Measurements from ENCODE around the gene GNL1.

Gene GNL1

DNA sequence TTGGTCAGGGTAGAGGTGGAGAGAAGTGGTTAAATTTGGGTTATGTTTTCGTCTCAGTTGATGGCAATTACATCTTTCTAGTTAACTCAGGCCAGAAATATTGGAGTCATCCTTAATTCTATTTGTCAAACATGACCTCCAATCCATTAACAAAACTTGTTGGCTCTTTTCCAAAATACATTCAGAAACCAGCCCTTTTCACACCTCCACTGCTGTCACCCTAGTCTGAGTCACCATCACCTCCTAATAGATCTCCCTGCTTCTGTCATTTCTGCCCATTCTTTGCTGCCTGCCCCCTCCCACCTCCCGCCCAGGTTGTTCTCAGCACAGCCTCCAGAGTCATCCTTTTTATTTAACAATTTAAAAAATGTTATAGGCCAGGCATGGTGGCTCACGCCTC is 12.0 kb upstream of the GNL1 start:
- DNase-seq (ENCODE audit: low read depth) = no peak

DNA sequence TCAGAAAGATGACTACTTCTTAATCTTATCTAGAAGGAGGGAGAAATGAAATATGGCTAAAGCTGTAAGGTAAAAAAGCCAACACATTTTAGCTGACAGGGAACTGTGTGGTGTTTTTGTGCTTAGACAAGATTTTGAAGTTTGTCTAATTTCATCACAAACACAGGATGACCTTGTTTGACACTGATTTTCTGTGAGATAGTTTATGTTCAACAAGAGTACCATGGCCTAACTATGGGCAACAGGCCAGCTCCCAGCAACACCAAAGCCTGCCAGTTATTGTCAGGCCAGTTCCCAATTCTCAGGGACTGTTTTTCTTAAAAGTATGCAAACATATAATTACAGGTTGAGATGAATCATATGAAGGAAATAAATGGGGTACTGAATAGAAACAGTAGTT is 9.5 kb upstream of the GNL1 start:
- DNase-seq (ENCODE audit: low read depth) = peak; percentile 56

DNA sequence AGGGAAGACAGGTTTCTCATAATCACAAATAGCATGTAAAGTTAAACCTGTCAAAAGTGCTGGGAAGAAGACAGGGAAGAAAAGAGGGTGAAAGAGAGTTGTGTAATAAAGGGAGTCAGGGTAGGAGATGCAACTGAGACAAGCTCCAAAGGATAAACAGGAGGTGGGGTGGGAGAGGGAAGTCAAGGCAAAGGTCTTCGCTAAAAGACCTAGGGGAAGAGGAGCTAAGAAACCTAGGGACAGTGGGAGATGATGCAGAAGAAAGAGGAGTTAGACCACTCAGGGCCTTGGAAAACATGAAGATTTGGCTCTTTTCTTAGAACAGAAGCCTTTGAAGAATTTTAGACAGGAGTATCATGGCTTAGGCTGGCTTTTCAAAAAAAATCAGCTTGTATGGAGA is 7.8 kb upstream of the GNL1 start:
- DNase-seq (ENCODE audit: low read depth) = no peak

DNA sequence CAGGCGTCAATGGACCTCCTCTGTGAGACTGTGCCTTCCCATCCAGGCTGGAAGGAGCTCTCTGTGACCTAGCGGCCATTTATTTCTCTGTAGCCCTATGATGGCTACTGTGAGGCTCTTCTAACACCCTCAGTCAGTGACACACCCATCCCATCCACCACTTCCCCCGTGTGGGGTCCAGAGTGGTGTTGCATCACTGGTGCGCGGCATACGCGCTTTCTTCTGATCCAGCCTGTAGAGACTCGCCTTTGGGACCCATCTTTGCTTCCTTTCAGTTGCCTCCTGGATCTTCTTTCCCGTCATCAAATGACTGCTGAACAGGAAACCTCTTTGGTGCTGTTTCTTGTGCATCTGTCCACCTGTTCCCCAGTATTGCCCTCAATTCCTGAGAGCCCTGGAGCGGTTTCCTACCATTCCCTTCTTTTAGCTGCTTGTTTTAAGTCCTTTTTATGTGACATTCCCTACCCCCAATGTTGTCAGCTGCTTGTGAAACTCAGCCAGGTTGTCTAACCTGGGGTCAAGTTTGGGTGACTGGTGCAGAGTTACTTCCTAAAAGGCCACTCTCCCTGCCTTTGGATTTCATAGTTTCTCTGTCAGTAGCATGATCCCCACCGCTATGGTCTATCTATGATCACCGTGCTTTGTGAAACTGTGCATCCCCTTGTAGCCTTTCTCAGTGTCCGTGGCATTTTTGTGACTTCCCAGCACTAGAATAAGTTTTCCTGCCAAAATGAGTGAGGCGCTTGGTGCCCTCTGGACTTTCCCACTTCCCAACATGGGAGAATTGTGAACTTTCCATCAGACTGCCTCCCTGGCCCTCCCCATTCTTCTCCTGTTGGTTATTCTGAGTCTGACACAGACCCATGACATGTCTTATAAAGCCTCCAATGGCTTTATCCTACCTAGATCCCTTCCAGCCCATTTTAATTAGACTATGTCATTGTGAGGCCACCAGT is 6.5 kb upstream of the GNL1 start:
- no peak for DNase-seq (ENCODE audit: low read depth)

- no peak for DNase-seq (ENCODE audit: low read depth)
Observed at GRCh38 chr6:30560930-30561329, 4.6 kb upstream of the GNL1 start.

DNA sequence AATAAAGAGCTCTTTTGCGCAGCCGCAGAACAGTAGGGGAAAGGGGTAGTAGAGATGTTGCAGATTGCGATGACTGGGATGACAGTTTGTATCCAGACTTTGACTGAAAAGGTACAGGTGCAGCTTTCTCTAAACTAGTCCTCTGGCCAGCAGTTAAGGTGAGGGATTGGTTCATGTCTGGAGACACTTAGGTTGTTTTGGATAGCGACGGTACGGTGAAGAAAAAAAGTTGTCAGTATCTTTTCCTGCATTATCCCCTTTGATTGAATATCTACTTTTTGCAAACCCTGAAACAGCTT is 1.3 kb upstream of the GNL1 start:
- no peak for DNase-seq (ENCODE audit: low read depth)

- DNase-seq (ENCODE audit: low read depth) = peak; percentile 83
Observed at GRCh38 chr6:30556906-30557682, 805 bp upstream of the GNL1 start, which contains the start of gene PRR3. TSS of gene PRR3 (plus strand) at chr6:30557295. CDS start at chr6:30557345, 50 bp downstream.

- DNase-seq (ENCODE audit: low read depth) = no peak
Observed at GRCh38 chr6:30555816-30556065, 548 bp downstream of the GNL1 start.

DNA sequence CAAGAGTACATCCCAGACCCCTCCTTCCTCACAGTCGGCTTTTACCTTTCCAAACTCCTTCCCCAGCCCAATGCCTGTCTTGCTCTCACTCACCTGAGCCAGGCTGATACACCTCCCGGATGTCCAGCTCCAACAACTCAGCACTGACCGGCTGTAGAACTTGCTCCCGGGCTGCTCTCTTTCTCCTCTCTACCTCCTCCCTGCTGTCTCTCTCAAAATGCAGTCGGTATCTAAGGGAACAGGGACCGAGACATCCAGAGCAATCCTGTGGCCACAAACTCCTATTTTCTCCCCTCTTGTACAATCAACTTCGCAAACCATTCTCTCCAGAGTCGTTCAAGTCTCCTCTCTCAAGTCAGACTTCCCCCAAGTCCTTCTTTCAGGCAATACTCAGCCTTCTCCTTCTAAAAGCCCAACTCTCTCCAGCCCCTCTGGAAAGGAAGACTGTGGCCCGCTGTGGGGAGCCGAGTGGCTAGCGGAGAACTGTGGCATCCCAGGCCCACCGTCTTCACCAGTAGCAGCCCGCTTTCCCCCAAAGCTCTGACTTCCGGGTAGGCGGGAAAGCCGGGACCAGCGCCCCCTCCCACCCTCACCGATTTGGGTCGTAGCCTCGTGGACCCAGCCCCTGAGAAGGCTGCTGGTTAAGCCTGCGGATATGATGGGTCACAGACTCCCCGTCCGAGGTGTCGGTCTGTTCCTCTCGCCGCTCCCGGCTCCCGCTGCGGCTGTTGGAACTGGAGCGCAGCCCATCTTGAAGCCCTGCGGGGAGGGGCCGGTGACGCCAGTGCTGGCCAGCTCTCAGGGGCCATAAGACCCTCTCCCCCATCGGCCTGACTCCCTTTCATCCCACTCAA is 1.1 kb downstream of the GNL1 start:
- peak; percentile 45 for DNase-seq (ENCODE audit: low read depth)

DNA sequence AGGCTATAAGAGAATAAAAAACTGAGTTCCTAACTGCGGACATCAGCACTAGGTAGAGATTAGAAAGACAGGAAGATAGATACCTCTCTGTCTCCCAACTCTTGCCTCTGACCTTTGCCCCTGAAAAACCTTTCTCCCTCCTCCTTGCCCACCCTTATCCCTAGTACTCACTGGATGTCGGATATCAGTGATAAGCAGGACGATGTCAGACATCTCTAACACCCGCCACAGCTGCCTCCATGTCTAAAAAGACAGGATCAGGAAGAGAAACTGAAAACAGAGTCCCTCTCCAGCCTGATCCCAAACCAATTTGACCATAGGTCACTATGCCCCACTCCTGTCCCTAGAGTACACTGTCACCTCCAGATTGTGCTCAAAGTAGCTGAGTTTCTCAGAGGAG is 1.9 kb downstream of the GNL1 start:
- no peak for DNase-seq (ENCODE audit: low read depth)

GRCh38 chr6:30548375-30548774 is 7.9 kb downstream of the GNL1 start:
- DNase-seq (ENCODE audit: low read depth) = peak; percentile 53

DNA sequence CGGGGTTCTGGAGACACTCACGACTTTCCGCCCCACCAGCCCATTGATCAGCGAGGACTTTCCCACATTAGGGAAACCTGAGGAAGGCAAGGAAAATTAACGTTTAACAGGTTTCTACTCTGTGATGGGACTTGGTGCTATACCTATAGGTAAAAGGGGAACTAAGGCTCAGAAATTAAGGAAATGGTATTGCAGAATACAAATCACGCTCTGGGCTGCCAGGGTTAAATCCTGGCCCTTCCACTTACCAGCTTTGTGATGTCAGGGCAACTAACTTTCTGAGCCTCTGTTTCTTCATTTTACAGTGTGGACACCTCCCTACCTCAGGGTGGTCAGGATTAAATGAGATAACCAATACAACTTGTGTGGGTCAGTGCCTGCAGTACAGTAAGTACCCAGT is 8.8 kb downstream of the GNL1 start:
- no peak for DNase-seq (ENCODE audit: low read depth)

DNA sequence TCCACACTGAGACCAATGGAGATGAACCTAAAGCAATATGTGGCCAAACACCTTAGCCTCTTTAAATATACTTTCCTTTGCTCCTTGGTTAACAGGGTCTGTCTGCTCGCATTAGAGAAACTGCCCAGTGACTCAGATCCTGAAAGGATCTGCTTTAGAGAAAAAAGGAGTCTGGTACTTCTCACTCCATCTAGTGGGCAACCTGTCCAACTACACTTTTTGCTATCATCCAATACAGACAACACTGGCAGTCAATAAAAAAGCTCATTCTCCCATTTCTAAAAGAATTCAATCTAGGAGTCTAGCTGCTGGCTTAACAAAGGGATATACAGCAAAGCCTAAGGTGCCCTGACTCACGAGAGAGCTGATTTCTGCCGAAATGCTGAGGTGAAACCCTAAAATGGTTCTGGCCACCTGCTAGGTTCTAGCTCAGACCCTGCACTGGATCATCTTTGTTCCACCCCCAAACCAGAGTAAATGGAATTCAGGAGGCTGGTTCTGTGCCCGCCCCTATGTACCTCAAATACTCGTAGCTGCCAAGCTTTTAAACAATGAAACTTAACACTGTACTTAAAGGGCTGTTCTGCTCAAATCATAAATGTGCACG is 11.5 kb downstream of the GNL1 start:
- DNase-seq (ENCODE audit: low read depth) = peak; percentile 78

DNA sequence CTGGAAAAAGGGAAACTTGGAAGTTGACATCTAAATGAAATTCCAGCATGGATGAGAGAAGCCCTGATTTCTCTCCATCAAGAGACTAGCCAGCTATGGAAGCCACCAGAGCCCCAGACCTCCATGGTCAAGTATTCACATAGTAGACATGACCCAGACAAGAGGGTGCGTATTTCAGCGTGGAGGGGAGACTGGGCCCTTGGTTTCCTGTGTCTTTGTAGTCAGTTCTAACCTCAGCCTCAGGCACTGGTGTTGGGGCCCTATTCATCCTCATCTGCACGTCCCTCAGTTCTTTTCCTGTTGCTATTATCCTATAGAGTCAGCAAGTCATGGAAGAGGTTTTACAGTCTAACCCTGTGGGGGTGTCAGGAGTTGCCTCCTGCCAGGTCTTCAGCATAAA is 12.5 kb downstream of the GNL1 start:
- DNase-seq (ENCODE audit: low read depth) = no peak

DNA sequence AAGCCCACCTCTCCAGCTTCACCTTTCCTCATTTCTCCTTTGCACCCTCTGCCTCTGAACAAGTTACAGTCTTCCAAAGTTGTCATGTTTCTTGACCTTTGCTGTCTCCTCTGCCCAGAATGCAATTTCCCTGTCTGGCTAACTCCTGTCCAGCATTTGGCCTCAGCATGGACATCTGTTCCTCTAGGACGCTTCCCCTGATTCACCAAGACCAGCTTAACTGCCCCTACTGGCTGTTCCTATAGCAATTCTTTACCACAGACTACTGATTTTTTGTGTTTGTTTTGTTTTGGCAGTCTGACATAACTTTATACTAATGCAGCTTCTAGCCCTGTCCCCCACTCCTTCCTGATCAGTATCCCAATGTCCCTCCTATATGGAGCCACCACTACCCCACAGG is 13.4 kb downstream of the GNL1 start:
- peak; percentile 36 for DNase-seq (ENCODE audit: low read depth)

GRCh38 chr6:30542404-30542725 is 13.9 kb downstream of the GNL1 start:
- no peak for DNase-seq (ENCODE audit: low read depth)

- DNase-seq (ENCODE audit: low read depth) = peak; percentile 88
Observed at GRCh38 chr6:30541515-30542403, 14.5 kb downstream of the GNL1 start.

DNA sequence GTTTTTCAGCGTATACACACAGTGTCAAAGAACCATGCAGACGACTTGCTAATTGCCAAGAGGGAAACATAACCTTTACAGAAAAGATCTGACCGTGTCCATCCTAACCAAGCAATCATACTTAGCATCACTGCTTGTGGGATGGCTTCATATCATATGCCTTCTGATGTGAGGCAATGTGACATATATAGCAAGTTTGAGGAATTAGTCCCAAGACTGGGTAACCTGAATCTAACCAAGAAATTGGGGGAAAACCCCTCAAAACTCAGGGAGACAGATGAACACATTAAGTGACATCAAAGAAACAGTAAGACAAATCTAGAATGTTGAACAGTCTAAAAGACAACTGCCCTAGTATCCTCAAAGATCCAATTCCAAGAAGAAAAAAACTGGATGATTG is 18.4 kb downstream of the GNL1 start:
- no peak for DNase-seq (ENCODE audit: low read depth)

DNA sequence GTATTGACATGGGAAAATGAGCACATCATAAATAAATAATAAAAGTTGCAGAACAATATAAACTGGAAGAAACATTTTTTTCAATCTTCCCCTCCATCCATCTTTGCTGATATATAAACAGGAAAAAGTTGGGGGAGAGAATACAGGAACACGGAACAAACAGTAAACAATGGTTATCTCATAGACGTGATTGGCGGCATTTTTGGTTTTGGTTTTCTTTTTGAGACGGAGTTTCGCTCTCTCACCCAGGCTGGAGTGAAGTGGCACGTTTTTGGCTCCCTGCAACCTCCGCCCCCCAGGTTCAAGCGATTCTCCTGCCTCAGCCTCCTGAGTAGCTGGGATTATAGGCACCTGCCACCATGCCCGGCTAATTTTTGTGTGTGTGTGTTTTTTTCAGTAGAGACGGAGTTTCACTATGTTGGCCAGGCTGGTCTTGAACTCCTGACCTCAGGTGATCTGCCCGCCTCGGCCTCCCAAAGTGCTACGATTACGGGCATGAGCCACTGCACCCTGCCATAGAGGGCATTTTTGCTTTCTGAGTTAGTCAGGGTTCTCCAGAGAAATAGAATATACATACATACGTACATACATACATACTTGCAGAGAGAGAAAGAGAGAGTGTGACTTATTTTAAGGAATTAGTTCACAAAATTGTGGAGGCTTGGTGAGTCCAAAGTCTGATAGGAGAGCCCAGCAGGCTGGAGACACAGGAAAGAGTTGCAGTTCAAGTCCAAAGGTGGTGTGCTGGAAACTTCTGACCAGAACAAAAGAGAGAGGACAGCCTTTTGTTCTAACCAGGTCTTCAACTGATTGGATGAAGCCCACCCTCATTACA is 22.6 kb downstream of the GNL1 start:
- no peak for DNase-seq (ENCODE audit: low read depth)

GRCh38 chr6:30530014-30530413 is 26.3 kb downstream of the GNL1 start:
- DNase-seq (ENCODE audit: low read depth) = no peak
